AG04450 (cell line): ENCODE data around the gene MPZL1. TPM values are rescaled to one million over a fixed set of nuclear protein-coding genes. Genes with fewer than 3 reads are reported as not detected.

Source experiments
- CTCF ChIA-PET: fragments of 300-600, 350-600 bp; formaldehyde crosslinking; extraction: SDS; loops from one replicate; lab custom pipeline; 2022; ENCODE audit warnings: antibody characterized with exemption, inconsistent platforms; lab: Charles Lee
- POLR2A ChIA-PET: fragments of 350-600 bp; formaldehyde crosslinking; extraction: SDS; loops from one replicate; lab custom pipeline; 2021; ENCODE audit warnings: antibody characterized with exemption, inconsistent platforms; lab: Yijun Ruan, JAX
- DNase-seq: peaks from one replicate; pipeline ENCODE4 v3.0.0-alpha.2; 2011; ENCODE audit warnings: low read depth, low spot score
- H3K27ac ChIP-seq: one replicate; pipeline ENCODE4 v1.5.1; 2012; ENCODE audit warnings: low read depth, low read length, control low read depth
- H3K27me3 ChIP-seq: one replicate; pipeline ENCODE4 v1.6.0; 2012; ENCODE audit warnings: low read length; ENCODE audit not compliant: control insufficient read depth, insufficient read depth
- H3K4me3 ChIP-seq: 2 replicates; pipeline ENCODE4 v1.5.1; 2011; ENCODE audit warnings: mild to moderate bottlenecking, low read depth, low read length, control low read depth
- H3K9me3 ChIP-seq: 2 replicates; pipeline ENCODE4 v1.5.1; 2012; ENCODE audit warnings: low read length; ENCODE audit not compliant: control insufficient read depth, insufficient read depth
- CTCF ChIP-seq: IDR thresholded peaks from 2 replicates; pipeline ENCODE4 v1.5.1; 2011; ENCODE audit warnings: low read depth, low read length, control low read depth, inconsistent platforms
- polyA plus RNA-seq: library from polyadenylated mRNA; depleted of rRNA; stranded (reverse); fragments of >200 nt; gene quantifications from 2 replicates; pipeline ENCODE4 v1.2.3, GENCODE V29; 2011

MPZL1 gene
- polyA plus RNA-seq, 1 experiment: 198 TPM

GRCh38 chr1:167683641-167684502 is 37.9 kb upstream of the MPZL1 start:
- Histone ChIP-seq H3K27ac (no peak overlapping the region), H3K9me3 (no peaks in the 10 kb centered on the region), H3K27me3 (peaks cover 15% of the 10 kb centered on the region), H3K4me3 (no peak overlapping the region)
- POLR2A ChIA-PET: no interaction called here
- CTCF ChIA-PET: interaction anchor here (0.9 kb wide), 1 partner anchor 84 kb away, joined by 3 read pairs; no protein-coding TSS in a partner anchor
- TF ChIP-seq CTCF: no peak
- peak; percentile 1 for DNase-seq

GRCh38 chr1:167685844-167686243 is 35.9 kb upstream of the MPZL1 start:
- Histone ChIP-seq H3K9me3 (no peaks in the 10 kb centered on the region), H3K27ac (no peak overlapping the region), H3K27me3 (peaks cover 10% of the 10 kb centered on the region), H3K4me3 (no peak overlapping the region)
- POLR2A ChIA-PET: no interaction called here
- TF ChIP-seq CTCF: no peak
- DNase-seq: no peak
- CTCF ChIA-PET: interaction anchor here (1.0 to 2.7 kb wide), 3 partner anchors 70 to 145 kb away, joined by 3 to 20 read pairs (median 4); no protein-coding TSS in a partner anchor

GRCh38 chr1:167687919-167688519 is 33.8 kb upstream of the MPZL1 start:
- no peaks in the 10 kb centered on the region for H3K9me3 ChIP-seq
- TF ChIP-seq CTCF: peak; percentile 95
- CTCF ChIA-PET: interaction anchor here (0.6 to 2.7 kb wide), 55 partner anchors 9 to 469 kb away, joined by 3 to 72 read pairs (median 4); partner anchors contain the start of genes CREG1 and POU2F1
- POLR2A ChIA-PET: interaction anchor here (0.5 to 0.9 kb wide), 2 partner anchors 136 to 171 kb away, joined by 3 read pairs; no protein-coding TSS in a partner anchor
- no peak overlapping the region for H3K4me3 ChIP-seq
- H3K27me3 ChIP-seq: peaks cover 13% of the 10 kb centered on the region
- peak; percentile 68 for DNase-seq
- no peak overlapping the region for H3K27ac ChIP-seq

GRCh38 chr1:167689567-167689920 is 32.2 kb upstream of the MPZL1 start:
- TF ChIP-seq CTCF: no peak
- POLR2A ChIA-PET: no interaction called here
- H3K27ac ChIP-seq: no peak overlapping the region
- H3K4me3 ChIP-seq: no peak overlapping the region
- no peaks in the 10 kb centered on the region for H3K9me3 ChIP-seq
- CTCF ChIA-PET: interaction anchor here (1.2 to 1.7 kb wide), 2 partner anchors 15 to 89 kb away, joined by 4 to 6 read pairs; no protein-coding TSS in a partner anchor
- no peak for DNase-seq
- peaks cover 13% of the 10 kb centered on the region for H3K27me3 ChIP-seq
